Stimulated activated CD8-positive, alpha-beta memory T cell treated with anti-CD3 and anti-CD28 coated beads, Interleukin-2, amount 100 ng/mL, for 1 hour (primary cell): ENCODE measurements around the gene PSMG4.
A peak's percentile ranks its signal among the peaks of the same experiment; 100 is the strongest.

Experiments used
- DNase-seq, 2 donors: peaks; one replicate each; pipeline ENCODE4 v3.0.0-alpha.2; 2020; ENCODE audit warnings: low read depth in 2 of 2

PSMG4 gene

DNA sequence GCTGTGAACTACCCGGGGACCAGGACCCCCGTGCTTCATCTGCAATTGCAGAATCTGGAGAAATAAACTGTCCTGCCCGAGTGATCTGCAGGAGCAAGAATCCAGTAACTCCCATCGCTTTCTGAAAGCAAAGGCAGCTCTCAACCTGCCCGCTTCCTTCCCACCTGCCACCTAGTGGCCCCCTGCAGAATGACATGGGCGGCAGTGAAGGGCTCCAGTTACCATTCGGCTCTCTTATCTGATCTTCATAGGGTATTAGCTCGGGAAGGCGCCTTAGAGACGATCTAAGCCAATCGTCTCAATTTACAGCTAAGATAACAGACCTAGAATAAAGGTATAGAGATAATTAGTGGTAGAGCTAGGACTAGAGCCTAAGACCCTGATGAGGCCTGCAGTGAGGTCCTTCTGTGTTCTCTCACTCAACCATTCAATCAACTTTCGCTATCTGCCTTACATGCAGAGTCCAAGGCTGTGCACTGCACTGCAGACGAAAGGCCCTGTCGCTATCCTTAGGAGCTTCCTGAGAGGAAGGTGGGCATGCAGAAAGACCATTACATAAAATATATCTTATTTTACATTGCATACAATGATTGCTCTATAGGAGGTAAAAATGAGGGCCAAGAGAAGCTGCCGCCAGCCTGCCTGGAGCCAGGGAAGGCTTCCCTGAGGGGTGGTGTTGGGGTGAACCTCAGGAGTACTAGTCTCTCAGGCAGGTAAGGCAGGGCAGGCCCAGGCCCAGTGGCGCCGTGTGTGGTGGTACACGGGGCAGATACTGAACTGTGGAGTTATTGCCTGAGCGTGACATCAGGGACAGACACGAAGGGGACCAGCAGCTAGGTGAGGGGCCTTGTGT, 7.1 kb upstream of the PSMG4 start:
- peak; percentile 61 to 65 for DNase-seq

DNA sequence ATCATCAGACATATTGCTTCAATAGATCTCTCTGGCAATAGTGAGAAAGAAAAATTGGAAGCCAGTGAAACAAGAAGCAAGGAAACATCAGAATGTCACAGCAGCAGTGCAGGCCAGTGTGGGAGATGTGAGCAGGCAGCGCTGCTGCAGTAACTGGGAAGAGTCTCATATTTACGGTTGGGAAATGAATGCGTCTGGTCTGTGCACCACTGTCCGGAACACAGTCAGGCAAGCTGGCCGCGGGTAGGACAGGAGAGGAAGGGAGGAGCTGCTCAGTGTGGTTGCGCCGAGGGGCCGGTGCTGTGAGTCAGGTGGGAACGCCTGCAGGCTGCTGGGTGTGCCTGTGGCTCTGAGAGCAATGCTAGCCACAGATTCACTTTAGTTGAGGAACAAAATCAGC, 6.4 kb upstream of the PSMG4 start:
- DNase-seq, result no peak

GRCh38 chr6:3252861-3253596, 5.7 kb upstream of the PSMG4 start:
- DNase-seq, result no peak

- no peak for DNase-seq
These were observed 5.2 kb upstream of the PSMG4 start for GRCh38 chr6:3253597-3253961.

DNA sequence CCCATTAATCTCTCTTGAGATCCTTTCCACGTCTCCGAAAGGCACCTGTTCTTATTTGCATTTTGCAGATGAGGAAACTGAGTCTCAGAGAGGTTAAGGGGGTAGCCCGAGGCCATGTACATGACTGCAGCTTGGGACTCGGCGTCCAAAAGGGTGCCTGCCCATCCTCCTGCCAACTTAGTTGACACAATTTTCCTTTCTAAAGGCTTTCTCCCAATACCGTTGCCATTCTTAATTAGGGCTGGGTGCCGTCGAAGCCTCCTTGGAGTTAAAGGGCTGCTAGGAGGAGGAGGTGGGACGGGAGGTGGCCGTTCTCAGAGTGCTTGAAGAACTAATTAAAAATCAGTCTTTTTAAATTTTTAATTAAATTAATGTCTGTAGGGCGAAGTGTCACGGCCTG, 546 bp upstream of the PSMG4 start:
- no peak for DNase-seq

DNA sequence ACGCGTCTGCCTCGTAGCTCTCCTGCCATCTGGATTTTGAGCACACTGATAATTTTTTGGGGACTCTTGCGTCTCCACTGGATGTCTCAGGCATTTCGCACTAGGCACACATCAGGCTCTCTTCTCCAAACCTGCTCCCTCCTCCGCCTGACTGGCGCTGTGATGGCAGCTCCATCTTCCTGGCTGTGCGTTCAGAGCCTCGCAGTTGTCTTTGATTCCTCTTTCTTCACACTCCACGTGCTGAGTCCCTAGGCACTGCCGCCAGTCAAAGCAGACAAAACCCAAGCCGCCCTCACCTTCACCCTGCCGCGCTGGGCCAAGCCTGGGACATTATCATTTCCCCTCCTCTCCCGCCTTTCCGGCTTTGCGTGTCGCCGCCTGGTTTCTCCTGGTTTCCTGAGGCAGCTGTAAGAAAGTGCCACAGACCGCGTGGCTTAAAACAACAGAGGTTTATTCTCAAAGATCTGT, 778 bp downstream of the PSMG4 start:
- DNase-seq, result no peak

- no peak for DNase-seq
These were observed 1.5 kb downstream of the PSMG4 start for GRCh38 chr6:3260296-3260695.

GRCh38 chr6:3260772-3261517, 2.2 kb downstream of the PSMG4 start:
- DNase-seq, result no peak

DNA sequence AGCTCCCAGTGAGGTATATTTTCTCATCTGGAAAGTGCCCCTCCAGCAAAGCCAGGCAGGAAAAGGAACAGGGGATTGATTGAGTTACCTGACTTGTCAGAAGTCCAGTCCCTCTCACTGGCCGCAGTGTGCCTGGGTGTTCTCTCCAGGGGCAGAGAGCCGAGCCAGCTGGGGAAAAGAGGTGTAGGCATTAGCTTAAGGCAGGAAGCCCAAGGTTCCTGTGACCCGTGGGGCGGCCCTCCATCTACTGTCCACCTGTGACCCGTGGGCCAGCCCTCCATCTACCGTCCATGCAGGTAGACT, 2.7 kb downstream of the PSMG4 start:
- DNase-seq, result no peak

- no peak for DNase-seq
These were observed 3.2 kb downstream of the PSMG4 start for GRCh38 chr6:3261921-3262320.

DNA sequence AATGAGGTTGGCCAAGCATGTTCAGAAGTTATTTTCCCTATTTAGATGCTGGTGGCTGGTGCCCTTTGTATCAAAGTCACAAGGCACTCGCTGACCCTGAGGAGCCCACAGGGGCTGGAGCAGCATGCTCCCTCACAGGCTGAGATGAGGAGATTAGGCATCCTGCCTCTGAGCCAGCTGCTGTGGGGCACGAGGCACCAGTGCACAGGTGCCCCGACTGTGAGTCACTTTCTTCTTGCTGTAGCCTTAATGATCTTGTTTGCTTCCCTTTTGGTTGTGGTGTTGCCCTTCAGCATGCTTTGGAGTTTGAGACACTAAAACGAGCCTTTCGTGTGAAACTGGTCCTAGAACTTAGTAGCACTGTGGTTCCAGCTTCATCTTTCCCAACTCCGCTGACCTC, 4.3 kb downstream of the PSMG4 start:
- no peak for DNase-seq

GRCh38 chr6:3264356-3264755, 5.6 kb downstream of the PSMG4 start:
- no peak for DNase-seq

DNA sequence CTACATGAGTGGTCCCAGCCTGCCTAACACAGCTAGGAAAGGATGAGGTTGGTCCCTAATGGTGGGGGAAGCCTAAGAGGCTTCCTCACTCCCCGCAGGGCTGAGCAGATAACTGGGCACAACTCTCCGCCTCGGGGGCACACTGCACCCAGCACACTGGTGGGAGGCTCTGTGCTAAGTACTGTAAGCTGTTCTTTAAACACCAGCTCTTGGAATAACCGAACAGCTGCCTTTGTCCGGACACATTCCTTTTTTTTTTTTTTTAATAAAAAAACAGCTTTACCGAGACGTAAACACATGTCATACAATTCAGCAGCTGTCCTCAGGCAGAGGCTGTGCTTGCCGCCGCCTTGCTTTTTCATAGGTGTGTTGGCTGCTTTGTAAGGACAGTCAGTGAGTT, 6.9 kb downstream of the PSMG4 start:
- no peak for DNase-seq

GRCh38 chr6:3266170-3266569, 7.4 kb downstream of the PSMG4 start:
- DNase-seq, result no peak

GRCh38 chr6:3267162-3267561, 8.4 kb downstream of the PSMG4 start:
- no peak for DNase-seq

DNA sequence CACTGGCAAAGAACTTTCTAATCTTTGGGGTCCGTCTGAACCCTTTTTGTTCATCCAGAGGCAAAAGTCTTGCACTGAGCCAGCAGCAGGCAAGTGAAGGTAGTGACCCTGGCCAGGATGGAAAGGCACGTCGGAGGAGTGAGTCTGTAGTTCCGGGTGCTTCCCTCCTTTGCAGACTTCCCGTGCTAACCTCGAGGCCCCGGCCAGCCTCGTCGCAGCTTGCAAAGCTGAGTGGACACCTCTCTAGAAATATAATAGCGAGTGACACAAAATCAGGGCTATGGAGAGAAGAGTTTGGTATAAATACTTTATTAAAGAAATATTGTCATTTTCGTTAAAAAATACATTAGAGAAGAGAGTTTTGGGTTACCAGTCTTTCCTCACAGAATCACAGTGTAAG, 9.9 kb downstream of the PSMG4 start:
- no peak for DNase-seq

DNA sequence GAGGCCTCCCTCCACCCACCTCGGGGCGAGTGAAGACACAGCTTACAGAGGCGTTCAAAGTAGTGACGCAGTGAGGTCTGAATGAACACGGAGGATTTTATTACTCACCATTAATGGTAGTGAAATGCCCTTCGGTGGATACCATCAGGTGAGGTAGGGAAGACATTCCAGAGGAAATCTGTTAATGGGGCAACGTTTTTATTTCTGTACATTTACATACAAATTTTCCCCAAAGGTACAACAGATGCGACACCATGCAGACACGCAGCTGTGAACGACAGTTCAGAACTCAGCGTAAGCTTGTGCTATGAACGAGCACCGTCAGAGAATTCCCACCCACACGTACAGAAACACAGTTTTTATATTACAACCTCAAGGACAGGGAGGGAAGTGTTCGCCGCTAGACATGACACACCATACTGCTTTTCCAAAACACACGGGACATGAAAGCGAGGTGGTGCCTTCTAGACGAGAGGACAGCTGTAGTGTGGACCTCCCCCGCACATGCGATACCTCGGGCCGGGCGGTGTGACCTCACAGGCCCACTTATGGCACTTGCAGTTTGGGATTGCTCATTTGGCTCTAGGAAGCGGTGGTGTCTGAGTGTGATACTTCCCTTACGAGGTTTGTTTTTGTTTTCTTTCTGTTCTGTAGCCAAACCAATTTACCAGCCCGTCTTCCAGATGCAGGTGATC, 10.7 kb downstream of the PSMG4 start:
- no peak for DNase-seq

DNA sequence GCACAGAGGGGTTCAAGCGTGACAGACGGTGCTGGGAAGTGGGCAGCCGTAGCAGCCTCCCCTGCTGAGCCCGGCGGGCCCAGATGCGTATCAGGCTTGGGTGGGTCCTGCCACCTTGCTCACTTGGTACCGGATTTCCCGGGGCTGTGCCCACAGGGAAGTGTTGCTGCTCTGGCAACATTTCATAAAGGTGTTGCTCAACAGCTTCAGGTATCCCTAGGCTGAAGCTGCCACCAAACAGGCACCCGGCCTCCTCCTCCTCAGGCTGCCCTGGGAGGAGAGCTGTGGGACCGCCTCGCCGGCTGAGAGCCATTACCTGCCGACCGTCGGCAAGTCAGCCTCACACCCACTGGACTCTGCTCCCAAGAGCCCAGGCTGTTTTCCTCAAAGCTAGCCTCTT, 11.5 kb downstream of the PSMG4 start:
- no peak for DNase-seq

DNA sequence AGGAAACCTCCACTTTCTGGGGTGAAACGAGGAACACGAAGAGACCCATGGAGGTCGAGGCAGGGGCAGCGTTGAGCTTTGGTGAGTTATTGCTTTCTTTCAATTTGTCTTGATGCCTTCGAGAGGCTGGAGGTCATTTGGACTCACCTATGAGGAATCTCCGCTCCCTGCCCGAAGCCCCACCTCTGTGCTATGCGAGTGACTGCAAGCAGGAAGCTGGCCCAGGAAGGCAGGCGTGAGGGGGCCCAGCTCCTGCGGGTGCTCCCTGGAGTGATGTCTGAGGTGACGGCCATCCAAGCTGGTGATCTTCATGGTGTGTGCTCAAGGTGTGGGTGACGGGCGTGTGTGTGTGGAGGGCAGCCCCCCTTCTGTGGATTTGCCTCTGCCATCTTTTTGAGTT, 13.0 kb downstream of the PSMG4 start:
- no peak for DNase-seq

GRCh38 chr6:3272911-3273547, 14.3 kb downstream of the PSMG4 start:
- DNase-seq, result no peak

GRCh38 chr6:3273707-3274521, 15.2 kb downstream of the PSMG4 start:
- no peak for DNase-seq
